SU-DHL-6 (cell line): Measurements from ENCODE around the gene COG7.
"Not testable (repeated sequence)": the region's sequence is repeated elsewhere in the genome, so short reads cannot be mapped to it uniquely, and the experiment has no call there.

Experiments used
- H2AFZ ChIP-seq: fragments of 200-600 bp; sonication (generic); 2 replicates; pipeline ENCODE4 v1.6.1; 2014; ENCODE audit warnings: low read depth, mild to moderate bottlenecking, moderate library complexity, mixed read lengths, antibody characterized with exemption, low read length; ENCODE audit not compliant: severe bottlenecking
- H3F3A ChIP-seq: fragments of 200-600 bp; shearing (Covaris generic); 2 replicates; pipeline ENCODE4 v1.6.0; 2016; ENCODE audit warnings: antibody characterized with exemption, mild to moderate bottlenecking; ENCODE audit not compliant: insufficient read depth
- H3K27ac ChIP-seq: fragments of 200-600 bp; sonication (generic); 2 replicates; pipeline ENCODE4 v1.5.1; 2016; ENCODE audit warnings: low read depth, mild to moderate bottlenecking, low read length, moderate library complexity, mixed read lengths
- H3K27me3 ChIP-seq: fragments of 200-600 bp; sonication (generic), shearing (Covaris generic); 2 replicates; pipeline ENCODE4 v1.6.0; 2014; ENCODE audit warnings: mild to moderate bottlenecking, low read length
- H3K36me3 ChIP-seq: fragments of 200-600 bp; sonication (generic); 2 replicates; pipeline ENCODE4 v1.6.1; 2014; ENCODE audit warnings: mild to moderate bottlenecking, low read length, mixed read lengths
- H3K4me2 ChIP-seq: fragments of 300-600, 200-600 bp; shearing (Covaris generic), sonication (generic); 2 replicates; pipeline ENCODE4 v1.6.0; 2014; ENCODE audit warnings: low read length, low read depth, mild to moderate bottlenecking; ENCODE audit not compliant: poor library complexity, severe bottlenecking
- H3K4me3 ChIP-seq: fragments of 200-600 bp; sonication (generic); 2 replicates; pipeline ENCODE4 v1.5.1; 2014; ENCODE audit warnings: antibody characterized with exemption, low read length, mild to moderate bottlenecking, mixed read lengths; ENCODE audit not compliant: insufficient read depth, poor library complexity, severe bottlenecking
- H3K79me2 ChIP-seq: fragments of 200-600 bp; sonication (generic); 2 replicates; pipeline ENCODE4 v1.6.1; 2014; ENCODE audit warnings: mild to moderate bottlenecking, low read length, moderate library complexity; ENCODE audit not compliant: insufficient read depth
- H3K9ac ChIP-seq: fragments of 200-600 bp; sonication (generic); 2 replicates; pipeline ENCODE4 v1.7.0; 2014; ENCODE audit warnings: mild to moderate bottlenecking, low read length
- H3K9me2 ChIP-seq: fragments of 200-600 bp; sonication (generic); replicated peaks from 2 replicates; pipeline ENCODE4 v1.6.1; 2014; ENCODE audit warnings: low read length; ENCODE audit not compliant: insufficient read depth
- H3K9me3 ChIP-seq: fragments of 200-600 bp; sonication (generic); 2 replicates; pipeline ENCODE4 v1.6.1; 2014; ENCODE audit warnings: low read length, mixed read lengths; ENCODE audit not compliant: insufficient read depth
- H4K20me1 ChIP-seq: fragments of 200-600 bp; sonication (generic); 2 replicates; pipeline ENCODE4 v1.6.1; 2014; ENCODE audit warnings: low read depth, mild to moderate bottlenecking, antibody characterized with exemption, low read length, moderate library complexity, mixed read lengths
- CTCF ChIP-seq: fragments of 200-600 bp; sonication (generic); IDR thresholded peaks from one replicate; pipeline ENCODE4 v1.5.1; 2017; ENCODE audit warnings: antibody characterized with exemption, mild to moderate bottlenecking, low read length, moderate library complexity; ENCODE audit not compliant: insufficient read depth, poor library complexity, severe bottlenecking
- EZH2phosphoT487 ChIP-seq: fragments of 200-600 bp; sonication (generic), shearing (Covaris generic); conservative IDR thresholded peaks from 2 replicates; pipeline ENCODE4 v1.6.1; 2018; ENCODE audit warnings: mild to moderate bottlenecking, antibody characterized with exemption, low read length, moderate library complexity, mixed read lengths

Gene COG7

GRCh38 chr16:23453338-23454052 lies 506 bp upstream of the COG7 start:
- TF ChIP-seq CTCF (no peak), EZH2phosphoT487 (no peak)
- H3K79me2 ChIP-seq, result peaks cover 10% of the 10 kb centered on the region; the same call in 1 of the 2 replicates
- H3K9ac ChIP-seq, result peak overlapping the region; percentile 70

GRCh38 chr16:23452221-23452571 lies 793 bp downstream of the COG7 start:
- Histone ChIP-seq H3K9me2 (no peaks in the 10 kb centered on the region), H3K9ac (peak overlapping the region; percentile 70), H3K4me3 (peak overlapping the region; percentile 75), H3K79me2 (peaks cover 10% of the 10 kb centered on the region; the same call in 1 of the 2 replicates), H3K27me3 (no peaks in the 10 kb centered on the region), H4K20me1 (no peaks in the 10 kb centered on the region), H3K27ac (no peak overlapping the region), H2AFZ (peak overlapping the region; percentile 87), H3K4me2 (peak overlapping the region; percentile 70), H3K9me3 (no peaks in the 10 kb centered on the region), H3K36me3 (no peaks in the 10 kb centered on the region), H3F3A (no peaks in the 10 kb centered on the region)
- TF ChIP-seq CTCF (no peak), EZH2phosphoT487 (no peak)

More at GRCh38 chr16:23453338-23454052, 506 bp upstream of the COG7 start:
- Histone ChIP-seq H3F3A (no peaks in the 10 kb centered on the region), H3K4me3 (peak overlapping the region; percentile 75), H3K4me2 (peak overlapping the region; percentile 70), H2AFZ (no peak overlapping the region), H3K9me2 (no peaks in the 10 kb centered on the region), H4K20me1 (no peaks in the 10 kb centered on the region), H3K36me3 (no peaks in the 10 kb centered on the region), H3K27me3 (no peaks in the 10 kb centered on the region), H3K9me3 (no peaks in the 10 kb centered on the region), H3K27ac (no peak overlapping the region)

- Histone ChIP-seq H3K79me2 (peaks cover 10% of the 10 kb centered on the region; the same call in 1 of the 2 replicates), H3K27ac (no peak overlapping the region), H3F3A (no peaks in the 10 kb centered on the region), H3K9me3 (no peaks in the 10 kb centered on the region), H3K9ac (no peak overlapping the region), H3K9me2 (no peaks in the 10 kb centered on the region), H3K27me3 (no peaks in the 10 kb centered on the region), H3K36me3 (no peaks in the 10 kb centered on the region), H4K20me1 (no peaks in the 10 kb centered on the region), H3K4me3 (no peak overlapping the region), H3K4me2 (no peak overlapping the region), H2AFZ (no peak overlapping the region)
- no peak for TF ChIP-seq EZH2phosphoT487
- no peak for TF ChIP-seq CTCF
These were observed 4.6 kb downstream of the COG7 start for GRCh38 chr16:23448392-23448791.

GRCh38 chr16:23437542-23437941 lies 15.4 kb downstream of the COG7 start:
- not testable (repeated sequence) for H4K20me1 ChIP-seq, H3K27ac ChIP-seq, H3K4me3 ChIP-seq, H3K9me2 ChIP-seq, H3K27me3 ChIP-seq, H3K9ac ChIP-seq, H2AFZ ChIP-seq, H3K79me2 ChIP-seq, H3K36me3 ChIP-seq, H3K9me3 ChIP-seq, H3F3A ChIP-seq, H3K4me2 ChIP-seq
